GM19023 (cell line): ENCODE results near the gene BAZ1B.
"Not testable (repeated sequence)": the region's sequence is repeated elsewhere in the genome, so short reads cannot be mapped to it uniquely, and the experiment has no call there.

Experiments
- ATAC-seq: cut with Tn5 transposase; IDR thresholded peaks from one replicate; pipeline ENCODE4 v1.9.1; 2021; ENCODE audit warnings: mild to moderate bottlenecking, moderate library complexity; ENCODE audit not compliant: unreplicated experiment

BAZ1B gene

GRCh38 chr7:73504920-73505319 lies 17.2 kb downstream of the BAZ1B start:
- ATAC-seq = no peak

- ATAC-seq = no peak
Observed at GRCh38 chr7:73504017-73504416, 18.1 kb downstream of the BAZ1B start.

- no peak for ATAC-seq
Observed at GRCh38 chr7:73503229-73503628, 18.9 kb downstream of the BAZ1B start.

- no peak for ATAC-seq
Observed at GRCh38 chr7:73496626-73497025, 25.5 kb downstream of the BAZ1B start.

DNA sequence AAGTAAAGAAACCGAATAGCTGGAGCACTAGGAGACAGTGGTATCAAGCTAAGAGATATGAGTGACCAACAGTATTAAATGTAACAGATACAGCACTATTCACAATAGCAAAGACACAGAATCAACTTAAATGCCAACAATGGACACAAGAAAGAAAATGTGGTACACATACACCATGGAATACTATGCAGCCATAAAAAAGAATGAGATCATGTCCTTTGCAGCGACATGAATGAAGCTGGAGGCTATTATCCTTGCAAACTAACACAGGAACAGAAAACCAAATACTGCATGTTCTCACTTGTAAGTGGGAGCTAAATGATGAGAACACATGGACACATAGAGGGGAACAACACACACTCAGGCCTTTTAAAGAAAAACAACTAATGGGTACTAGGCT lies 26.6 kb downstream of the BAZ1B start:
- ATAC-seq = not testable (repeated sequence)

- no peak for ATAC-seq
Observed at GRCh38 chr7:73489976-73490375, 32.1 kb downstream of the BAZ1B start.

DNA sequence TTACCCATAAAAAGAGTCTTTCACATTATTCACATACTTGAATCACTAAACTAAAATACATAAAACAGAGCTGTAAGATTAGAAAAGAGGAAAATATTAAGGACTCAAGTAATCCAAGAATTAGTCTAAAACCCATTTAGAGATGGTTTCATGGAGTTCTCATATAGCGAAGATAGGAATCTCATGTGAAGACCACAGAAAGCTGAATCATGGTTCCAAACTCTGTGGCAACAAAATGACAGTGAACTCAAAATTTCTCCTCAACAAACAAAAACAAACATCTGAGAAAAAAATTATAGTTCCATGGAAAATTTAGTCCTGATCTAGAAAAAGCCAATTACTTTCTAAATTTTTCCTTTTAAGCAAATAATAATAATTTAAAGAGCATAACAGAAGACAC lies 34.6 kb downstream of the BAZ1B start:
- ATAC-seq = no peak

GRCh38 chr7:73483171-73483570 lies 38.9 kb downstream of the BAZ1B start:
- ATAC-seq = no peak

GRCh38 chr7:73482746-73483145 lies 39.3 kb downstream of the BAZ1B start:
- no peak for ATAC-seq

GRCh38 chr7:73481521-73481920 lies 40.6 kb downstream of the BAZ1B start:
- ATAC-seq = not testable (repeated sequence)

DNA sequence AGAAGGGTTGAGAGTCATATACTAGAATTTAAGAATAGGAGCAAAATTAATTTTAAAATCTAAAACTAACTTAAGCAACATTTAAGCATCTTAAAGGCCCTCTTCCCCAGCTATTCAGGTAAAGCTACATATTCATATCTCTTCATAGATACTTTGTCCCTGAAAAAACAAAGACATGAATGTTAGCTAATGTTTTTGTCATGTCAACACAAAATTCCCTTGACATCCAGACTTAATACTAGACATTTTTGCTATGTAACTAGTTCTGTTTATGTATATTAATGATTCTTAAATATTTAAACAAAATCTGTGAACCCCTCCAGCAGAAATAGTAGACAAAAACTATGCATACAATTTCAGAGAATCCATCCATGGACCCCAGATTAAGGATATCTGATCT lies 43.5 kb downstream of the BAZ1B start:
- ATAC-seq = no peak

DNA sequence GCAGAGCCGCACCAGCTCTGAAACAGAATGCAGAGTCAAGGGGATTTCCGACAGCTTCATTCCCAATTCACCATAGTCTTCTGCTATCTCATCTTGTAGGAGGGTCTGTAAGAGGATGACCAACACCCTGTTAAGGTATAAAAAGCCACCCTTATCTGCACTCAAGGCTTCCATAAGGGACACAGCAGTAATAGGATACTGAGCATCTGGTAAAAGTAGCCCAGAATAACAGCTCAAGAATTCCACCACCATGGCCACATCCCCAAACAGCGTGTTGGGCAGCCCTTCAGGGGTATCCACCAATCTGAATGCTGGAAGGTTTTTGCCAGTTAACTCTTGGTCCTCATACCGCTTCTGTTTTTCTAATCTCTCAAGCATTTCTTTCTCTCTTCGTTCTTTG lies 44.7 kb downstream of the BAZ1B start:
- ATAC-seq = no peak

GRCh38 chr7:73470208-73470607 lies 51.9 kb downstream of the BAZ1B start:
- no peak for ATAC-seq

DNA sequence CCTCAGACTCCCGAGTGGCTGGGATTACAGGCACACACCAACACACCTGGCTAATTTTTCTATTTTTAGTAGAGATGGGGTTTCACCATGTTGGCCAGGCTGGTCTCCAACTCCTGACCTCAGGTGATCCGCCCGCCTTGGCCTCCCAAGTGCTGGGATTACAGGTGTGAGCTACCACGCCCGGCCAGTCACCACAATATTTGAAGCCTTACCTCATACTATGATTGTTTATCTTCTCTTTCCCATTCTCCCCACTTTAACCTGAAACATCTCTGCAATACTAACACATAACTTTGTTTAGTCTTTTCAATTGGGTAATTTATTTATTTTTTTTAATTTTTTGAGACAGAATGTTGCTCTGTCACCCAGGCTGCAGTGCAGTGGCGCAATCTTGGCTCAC lies 55.0 kb downstream of the BAZ1B start:
- not testable (repeated sequence) for ATAC-seq

DNA sequence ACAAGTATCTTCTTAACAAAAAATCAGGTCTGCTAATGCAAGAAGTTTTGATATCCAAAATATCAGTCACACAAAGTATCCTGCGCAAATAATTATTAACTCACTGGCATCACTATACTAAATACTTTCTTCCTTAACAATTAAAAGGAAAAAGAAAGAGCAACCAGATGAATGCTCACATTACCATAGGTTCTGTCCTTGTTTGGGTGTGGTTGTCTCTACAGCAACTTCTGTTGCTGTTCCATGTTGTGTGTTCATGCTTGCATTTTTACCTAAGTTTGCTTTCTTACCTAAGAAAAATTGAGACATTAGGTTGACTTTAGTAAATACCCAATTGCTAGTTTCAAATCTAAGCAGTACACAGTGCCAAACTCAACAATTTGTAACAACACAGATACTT lies 56.0 kb downstream of the BAZ1B start:
- ATAC-seq = no peak

DNA sequence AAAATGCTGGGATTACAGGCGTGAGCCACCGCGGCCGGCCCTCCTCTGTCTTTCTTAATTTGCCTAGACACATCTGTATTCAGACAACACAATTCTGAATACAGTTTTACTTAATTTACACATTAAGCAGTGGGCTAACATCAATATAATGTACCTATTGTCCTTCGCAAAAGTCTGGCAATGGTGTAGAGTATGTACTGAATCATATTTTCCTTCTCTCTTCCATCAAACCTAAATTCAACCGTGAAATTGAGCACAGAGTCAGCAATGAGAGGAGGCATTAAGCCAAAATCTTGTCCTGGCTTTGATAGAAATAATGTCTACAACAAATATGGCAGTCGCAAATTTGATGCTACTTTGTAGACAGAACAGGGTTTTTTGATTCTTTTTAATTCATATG lies 58.1 kb downstream of the BAZ1B start:
- ATAC-seq = no peak

- no peak for ATAC-seq
Observed at GRCh38 chr7:73463260-73463659, 58.8 kb downstream of the BAZ1B start.

DNA sequence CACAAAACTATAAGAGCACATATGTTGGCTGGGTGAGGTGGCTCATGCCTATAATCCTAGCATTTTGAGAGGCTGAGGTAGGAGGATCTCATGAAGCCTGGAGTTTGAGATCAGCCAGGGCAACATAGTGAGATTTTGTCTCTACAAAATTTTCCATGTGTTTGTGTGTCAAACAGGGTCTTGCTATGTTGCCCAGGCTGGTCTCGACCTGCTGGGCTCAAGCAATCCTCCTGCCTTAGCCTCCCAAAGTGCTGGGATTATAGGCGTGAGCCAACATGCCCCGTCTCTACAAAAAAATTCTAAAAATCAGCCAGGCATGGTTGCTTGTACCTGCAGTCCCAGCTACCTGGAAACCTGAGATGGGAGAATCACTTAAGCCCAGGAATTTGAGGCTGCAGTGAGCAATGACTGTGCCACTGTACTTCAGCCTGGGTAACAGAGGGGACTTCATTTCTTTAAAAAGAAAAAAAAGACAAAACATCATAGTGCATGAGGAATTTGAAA lies 60.3 kb downstream of the BAZ1B start:
- no peak for ATAC-seq

DNA sequence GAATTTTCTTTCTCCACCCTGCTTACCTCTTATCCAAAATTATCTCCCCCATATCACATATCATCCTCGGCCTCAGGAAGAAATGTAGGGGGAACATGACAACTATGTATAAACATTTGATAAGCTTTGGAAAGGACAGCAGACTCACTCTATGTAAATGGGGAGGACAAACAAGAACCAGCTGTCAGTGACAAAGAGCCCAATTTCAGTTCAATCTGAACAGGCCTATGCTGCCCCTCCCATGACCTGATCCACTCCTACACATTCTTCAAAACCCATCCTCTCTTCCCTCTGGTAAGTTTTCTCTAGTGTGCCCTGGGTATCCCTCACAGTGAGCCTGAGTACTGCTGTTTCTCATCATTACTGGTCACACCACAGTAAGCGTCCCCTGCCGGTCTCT lies 67.7 kb downstream of the BAZ1B start:
- ATAC-seq = no peak

DNA sequence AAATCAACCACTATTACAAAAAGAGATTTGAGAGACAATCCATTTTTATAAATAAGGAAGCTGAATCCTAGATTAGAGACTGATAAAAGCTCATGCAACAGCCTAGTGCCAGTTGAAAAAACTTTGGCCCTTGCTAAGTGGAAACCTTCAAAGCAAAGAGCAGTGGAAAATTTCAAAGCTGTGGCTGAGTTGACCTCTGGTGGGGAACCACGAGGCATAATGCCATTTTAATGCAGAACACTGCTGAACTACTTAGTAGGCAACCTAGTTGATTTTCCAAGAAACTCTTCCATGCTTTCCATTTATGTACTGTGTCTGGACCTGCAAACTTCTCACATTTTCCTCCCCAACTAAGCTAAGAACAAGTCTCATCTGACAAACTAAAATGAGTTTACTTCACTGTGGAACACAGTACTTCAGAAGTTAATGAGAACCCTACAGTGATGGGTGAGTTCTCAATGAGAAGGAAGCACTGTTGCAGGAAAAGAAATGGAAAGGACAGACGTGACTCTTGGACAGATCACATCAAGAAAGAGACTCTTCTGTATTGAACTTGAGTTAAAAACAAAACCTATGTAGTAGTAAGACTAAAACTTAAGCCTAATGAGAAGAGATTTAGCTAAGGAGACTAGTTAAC lies 69.0 kb downstream of the BAZ1B start:
- ATAC-seq = no peak

- ATAC-seq = no peak
Observed at GRCh38 chr7:73451780-73452398, 70.2 kb downstream of the BAZ1B start.

DNA sequence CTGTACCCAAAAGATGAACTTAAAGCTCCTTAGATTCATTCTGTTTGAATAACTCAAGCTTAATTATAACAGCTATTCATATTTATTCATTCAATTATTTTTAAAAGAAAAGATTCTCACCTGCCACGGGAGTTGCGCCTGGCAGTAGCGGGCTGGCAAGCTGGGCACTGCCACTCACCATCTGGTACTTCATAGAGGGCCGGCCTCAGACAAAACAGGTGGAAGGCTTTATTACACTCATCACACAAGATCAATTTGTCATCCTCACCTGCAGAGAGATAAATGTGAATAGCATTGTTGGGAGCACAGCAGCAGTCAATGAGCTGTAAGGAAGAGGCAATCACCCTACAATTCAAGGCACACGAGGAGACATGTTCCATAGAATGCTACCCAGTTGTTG lies 72.7 kb downstream of the BAZ1B start:
- ATAC-seq = no peak

- ATAC-seq = no peak
Observed at GRCh38 chr7:73448609-73449008, 73.5 kb downstream of the BAZ1B start.
